GM21786 (cell line): ENCODE results near the gene NOTCH2.

Source experiments
- ATAC-seq: cut with Tn5 transposase; IDR thresholded peaks from one replicate; pipeline ENCODE4 v1.9.1; 2021; ENCODE audit not compliant: unreplicated experiment

NOTCH2 gene

GRCh38 chr1:119911775-119912174, 157.7 kb downstream of the NOTCH2 start:
- no peak for ATAC-seq

- ATAC-seq, result no peak
Observed at GRCh38 chr1:119910618-119911017, 158.8 kb downstream of the NOTCH2 start.

- no peak for ATAC-seq
Observed at GRCh38 chr1:119909890-119910596, 159.4 kb downstream of the NOTCH2 start.

GRCh38 chr1:119908661-119909060, 160.8 kb downstream of the NOTCH2 start:
- no peak for ATAC-seq

GRCh38 chr1:119906927-119907652, 162.4 kb downstream of the NOTCH2 start:
- ATAC-seq, result no peak

- no peak for ATAC-seq
Observed at GRCh38 chr1:119903443-119903835, 166.0 kb downstream of the NOTCH2 start.

- ATAC-seq, result no peak
Observed at GRCh38 chr1:119902775-119903442, 166.6 kb downstream of the NOTCH2 start.

- ATAC-seq, result no peak
Observed at GRCh38 chr1:119898981-119899720, 170.3 kb downstream of the NOTCH2 start.

- no peak for ATAC-seq
Observed at GRCh38 chr1:119898530-119898929, 170.9 kb downstream of the NOTCH2 start.

- no peak for ATAC-seq
Observed at GRCh38 chr1:119896303-119896702, 173.2 kb downstream of the NOTCH2 start, which contains the start of gene ADAM30. Gene ADAM30, minus strand, starts transcription at chr1:119896515. Its CDS starts 179 bp downstream, at chr1:119896336.

- ATAC-seq, result no peak
Observed at GRCh38 chr1:119895102-119895501, 174.4 kb downstream of the NOTCH2 start.

GRCh38 chr1:119893827-119894700, 175.4 kb downstream of the NOTCH2 start:
- no peak for ATAC-seq

GRCh38 chr1:119893238-119893791, 176.1 kb downstream of the NOTCH2 start:
- no peak for ATAC-seq

GRCh38 chr1:119891386-119891785, 178.1 kb downstream of the NOTCH2 start:
- ATAC-seq, result no peak

GRCh38 chr1:119888476-119888875, 181.0 kb downstream of the NOTCH2 start:
- ATAC-seq, result no peak

GRCh38 chr1:119887427-119887826, 182.0 kb downstream of the NOTCH2 start:
- ATAC-seq, result no peak

GRCh38 chr1:119885903-119886783, 183.3 kb downstream of the NOTCH2 start:
- no peak for ATAC-seq

- no peak for ATAC-seq
Observed at GRCh38 chr1:119884711-119885110, 184.8 kb downstream of the NOTCH2 start.

GRCh38 chr1:119883826-119884225, 185.6 kb downstream of the NOTCH2 start:
- no peak for ATAC-seq
